HAP-1 (cell line): Measurements from ENCODE around the gene NUDT3.
"Not testable (repeated sequence)": the region's sequence is repeated elsewhere in the genome, so short reads cannot be mapped to it uniquely, and the experiment has no call there.

ENCODE experiments used
- DNase-seq, 2 experiments: peaks; one replicate each; pipeline ENCODE4 v3.0.0-alpha.2; 2016 to 2020; ENCODE audit warnings: low spot score in 2 of 2
- H3K27me3 ChIP-seq: fragments of 250-450 bp; sonication (Bioruptor Pico); 2 replicates; pipeline ENCODE4 v1.5.1; 2020; ENCODE audit warnings: low read depth, mild to moderate bottlenecking, moderate library complexity
- H3K36me3 ChIP-seq: fragments of 250-450 bp; sonication (Bioruptor Pico); replicated peaks from 2 replicates; pipeline ENCODE4 v1.5.1; 2020; ENCODE audit warnings: mild to moderate bottlenecking
- H3K4me1 ChIP-seq: fragments of 250-450 bp; sonication (Bioruptor Pico); 2 replicates; pipeline ENCODE4 v1.5.1; 2020; ENCODE audit warnings: mild to moderate bottlenecking
- H3K4me3 ChIP-seq: fragments of 250-450 bp; sonication (Bioruptor Pico); 2 replicates; pipeline ENCODE4 v1.5.1; 2020; ENCODE audit warnings: mild to moderate bottlenecking, moderate library complexity
- H3K9me3 ChIP-seq: fragments of 250-450 bp; sonication (Bioruptor Pico); 2 replicates; pipeline ENCODE4 v1.5.1; 2020; ENCODE audit warnings: mild to moderate bottlenecking, moderate library complexity
- in situ Hi-C: fragments of 300-500 bp; cut with MboI; formaldehyde crosslinking; loops from 3 replicates; pipeline ENCODE4 v1.14.3; 2020; ENCODE audit warnings: low sequenced_read_pairs, inconsistent platforms, mixed read lengths

NUDT3 gene

DNA sequence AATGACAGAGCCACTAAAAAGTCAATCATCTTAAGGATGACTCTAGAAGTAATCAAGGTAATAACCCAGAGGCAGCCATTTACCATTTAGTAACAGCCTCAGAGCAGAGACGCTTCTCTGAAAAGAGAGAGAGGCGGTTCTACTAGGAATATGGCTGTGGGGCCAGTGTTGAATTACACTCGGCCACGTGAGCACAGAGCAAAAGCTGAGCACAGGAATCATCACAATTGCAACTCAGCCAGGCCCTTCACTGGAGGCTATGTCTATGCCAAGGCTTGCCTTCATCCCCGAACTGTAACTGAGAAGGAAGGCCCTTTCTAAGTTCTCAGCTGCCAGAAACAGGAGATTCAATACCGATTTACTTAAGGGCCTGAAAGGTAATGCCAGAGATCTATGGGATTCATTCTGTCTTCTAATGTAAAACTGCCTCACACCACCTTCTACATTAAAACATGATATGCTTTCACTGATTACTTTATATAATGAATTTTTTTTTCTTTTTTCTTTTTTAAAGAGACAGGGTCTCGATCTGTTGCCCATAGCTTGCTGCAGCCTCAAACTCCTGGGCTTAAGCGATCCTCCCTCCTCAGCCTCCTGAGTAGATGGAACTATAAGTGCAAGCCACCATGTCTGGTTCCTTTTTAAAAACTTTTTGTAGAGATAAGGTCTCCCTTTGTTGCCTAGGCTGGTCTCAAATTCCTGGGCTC, 67.6 kb downstream of the NUDT3 start:
- Histone ChIP-seq H3K9me3 (no peaks in the 10 kb centered on the region), H3K36me3 (peaks cover 5% of the 10 kb centered on the region; the same call in 1 of the 2 replicates), H3K4me1 (no peaks in the 10 kb centered on the region), H3K4me3 (no peak overlapping the region), H3K27me3 (no peaks in the 10 kb centered on the region)
- in situ Hi-C loops: no loop called here
- DNase-seq: no peak

DNA sequence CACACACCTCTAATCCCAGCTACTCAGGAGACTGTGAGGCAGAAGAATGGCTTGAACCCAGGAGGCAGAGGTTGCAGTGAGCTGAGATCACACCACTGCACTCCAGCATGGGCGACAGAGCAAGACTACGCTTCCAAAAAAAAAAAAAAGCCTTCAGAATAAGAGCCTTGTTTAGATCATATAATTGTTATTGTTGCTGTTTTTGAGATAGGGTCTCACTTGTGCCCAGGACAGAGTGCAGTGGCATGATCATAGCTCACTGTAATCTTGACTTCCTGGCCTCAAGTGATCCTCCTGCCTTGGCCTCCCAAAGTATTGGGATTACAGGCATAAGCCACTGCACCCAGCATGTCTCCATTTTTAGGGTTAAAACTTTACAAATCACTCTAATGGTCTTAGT, 68.2 kb downstream of the NUDT3 start:
- DNase-seq, H3K27me3 ChIP-seq, H3K9me3 ChIP-seq, in situ Hi-C loops, H3K36me3 ChIP-seq, H3K4me1 ChIP-seq, H3K4me3 ChIP-seq: not testable (repeated sequence)

DNA sequence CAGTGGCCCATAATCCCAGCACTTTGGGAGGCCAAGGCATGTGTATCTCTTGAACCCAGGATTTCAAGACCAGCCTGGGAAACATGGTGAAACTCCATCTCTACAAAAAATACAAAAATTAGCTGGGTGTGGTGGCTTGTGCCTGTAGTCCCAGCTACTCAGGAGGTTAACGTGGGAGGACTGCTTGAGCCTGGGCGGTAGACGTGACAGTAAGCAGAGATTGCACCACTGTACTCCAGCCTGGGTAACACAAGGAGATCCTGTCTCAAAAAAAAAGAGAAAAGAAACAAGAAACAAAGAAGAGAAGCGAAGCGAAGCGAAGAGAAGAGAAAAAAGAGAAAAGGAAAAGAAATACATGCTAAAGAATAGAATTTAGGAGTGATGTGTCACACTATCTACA, 69.2 kb downstream of the NUDT3 start:
- no peak overlapping the region for H3K4me3 ChIP-seq
- no peaks in the 10 kb centered on the region for H3K9me3 ChIP-seq
- in situ Hi-C loops: no loop called here
- no peaks in the 10 kb centered on the region for H3K4me1 ChIP-seq
- no peaks in the 10 kb centered on the region for H3K27me3 ChIP-seq
- H3K36me3 ChIP-seq: peaks cover 5% of the 10 kb centered on the region; the same call in 1 of the 2 replicates
- no peak for DNase-seq

DNA sequence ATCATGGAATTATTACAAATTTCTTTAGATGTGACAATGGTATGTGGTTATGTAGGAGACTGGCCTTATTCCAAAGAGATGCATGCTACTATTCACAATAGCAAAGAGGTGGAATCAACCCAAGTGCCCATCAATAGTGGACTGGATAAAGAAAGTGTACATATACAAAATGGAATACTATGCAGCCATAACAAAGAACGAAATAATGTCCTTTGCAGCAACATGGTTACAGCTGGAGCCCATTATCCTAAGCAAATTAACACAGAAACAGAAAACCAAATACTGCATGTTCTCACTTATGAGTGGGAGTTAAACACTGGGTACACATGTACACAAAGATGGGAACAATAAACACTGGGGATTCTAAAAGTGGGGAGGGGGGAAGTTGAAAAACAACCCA, 69.7 kb downstream of the NUDT3 start:
- no peak overlapping the region for H3K4me3 ChIP-seq
- DNase-seq: no peak
- H3K36me3 ChIP-seq: peaks cover 5% of the 10 kb centered on the region; the same call in 1 of the 2 replicates
- no peaks in the 10 kb centered on the region for H3K4me1 ChIP-seq
- in situ Hi-C loops: no loop called here
- no peaks in the 10 kb centered on the region for H3K27me3 ChIP-seq
- H3K9me3 ChIP-seq: no peaks in the 10 kb centered on the region

GRCh38 chr6:34321821-34322220, 70.6 kb downstream of the NUDT3 start:
- H3K4me3 ChIP-seq: no peak overlapping the region
- H3K9me3 ChIP-seq: no peaks in the 10 kb centered on the region
- H3K36me3 ChIP-seq: peaks cover 5% of the 10 kb centered on the region; the same call in 1 of the 2 replicates
- DNase-seq: no peak
- no peaks in the 10 kb centered on the region for H3K27me3 ChIP-seq
- no peaks in the 10 kb centered on the region for H3K4me1 ChIP-seq
- in situ Hi-C loops: no loop called here

- no peak overlapping the region for H3K4me3 ChIP-seq
- no peaks in the 10 kb centered on the region for H3K9me3 ChIP-seq
- no peaks in the 10 kb centered on the region for H3K27me3 ChIP-seq
- in situ Hi-C loops: no loop called here
- peaks cover 5% of the 10 kb centered on the region; the same call in 1 of the 2 replicates for H3K36me3 ChIP-seq
- no peak for DNase-seq
- no peaks in the 10 kb centered on the region for H3K4me1 ChIP-seq
Observed at GRCh38 chr6:34319471-34319885, 73.0 kb downstream of the NUDT3 start.

DNA sequence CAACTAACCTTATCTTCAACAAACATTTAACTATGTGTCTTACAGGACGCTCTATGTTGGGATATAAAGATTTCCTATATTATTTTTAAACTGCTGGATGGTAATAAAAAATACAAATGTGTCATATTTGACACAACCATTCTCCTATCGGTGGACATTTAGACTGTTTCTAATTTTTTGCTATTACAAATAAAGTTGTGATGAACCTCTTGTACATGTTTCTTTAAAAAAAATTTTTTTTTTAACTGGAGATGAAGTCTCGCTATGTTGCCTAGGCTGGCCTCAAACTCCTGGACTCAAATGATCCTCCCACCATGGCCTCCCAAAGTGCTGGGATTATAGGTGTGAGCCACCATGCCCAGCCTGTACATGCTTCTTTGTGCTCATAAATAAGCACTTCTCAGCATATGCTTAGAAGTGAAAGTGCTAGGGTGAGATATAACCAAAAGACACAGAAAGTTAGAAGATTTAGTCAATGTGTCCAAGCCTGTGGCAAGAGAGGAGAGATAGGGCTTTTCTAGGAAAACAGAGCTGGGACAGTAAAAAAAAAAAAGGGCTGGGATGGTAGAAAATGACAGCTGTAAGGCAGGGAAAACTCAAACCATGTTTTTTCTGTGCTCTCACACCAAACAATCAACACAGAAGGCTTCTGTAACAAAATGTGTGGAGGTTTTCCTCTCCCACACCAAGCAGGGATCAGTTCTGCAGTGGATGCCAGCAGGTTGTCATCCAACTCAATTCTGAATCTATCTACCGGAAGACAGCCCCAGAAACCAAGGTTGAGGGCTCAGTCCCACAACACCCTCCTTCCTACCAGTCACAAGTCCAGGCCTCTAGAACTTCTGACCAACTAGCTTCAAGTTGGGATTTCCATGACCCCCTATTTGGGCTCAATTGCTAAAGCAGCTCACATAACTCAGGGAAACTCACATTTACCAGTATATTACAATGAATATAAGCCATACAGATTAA, 73.7 kb downstream of the NUDT3 start:
- Histone ChIP-seq H3K36me3 (peaks cover 5% of the 10 kb centered on the region; the same call in 1 of the 2 replicates), H3K4me3 (no peak overlapping the region), H3K27me3 (no peaks in the 10 kb centered on the region), H3K4me1 (no peaks in the 10 kb centered on the region), H3K9me3 (no peaks in the 10 kb centered on the region)
- no peak for DNase-seq
- in situ Hi-C loops: no loop called here

GRCh38 chr6:34317882-34318498, 74.5 kb downstream of the NUDT3 start:
- DNase-seq: no peak
- no peaks in the 10 kb centered on the region for H3K27me3 ChIP-seq
- peaks cover 2% of the 10 kb centered on the region; the same call in 1 of the 2 replicates for H3K4me1 ChIP-seq
- H3K9me3 ChIP-seq: no peaks in the 10 kb centered on the region
- peaks cover 5% of the 10 kb centered on the region; the same call in 1 of the 2 replicates for H3K36me3 ChIP-seq
- in situ Hi-C loops: no loop called here
- no peak overlapping the region for H3K4me3 ChIP-seq

DNA sequence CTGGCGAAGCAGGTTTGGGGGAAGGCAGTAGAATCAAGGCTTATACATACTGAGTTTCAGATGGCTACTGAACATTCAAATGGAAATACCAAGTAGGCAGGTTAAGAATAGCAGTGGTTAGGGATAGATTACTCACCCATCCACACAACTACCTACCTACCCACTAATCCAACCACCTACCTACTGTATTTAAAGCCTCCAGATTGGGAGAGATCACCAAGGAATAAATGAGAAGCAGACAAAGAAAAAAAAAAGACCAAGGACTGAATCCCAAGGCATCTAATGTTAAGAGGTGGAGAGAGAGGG, 75.3 kb downstream of the NUDT3 start:
- H3K4me1 ChIP-seq: peaks cover 9% of the 10 kb centered on the region
- in situ Hi-C loops: no loop called here
- DNase-seq: no peak
- H3K36me3 ChIP-seq: no peaks in the 10 kb centered on the region
- no peaks in the 10 kb centered on the region for H3K27me3 ChIP-seq
- H3K9me3 ChIP-seq: no peaks in the 10 kb centered on the region
- H3K4me3 ChIP-seq: no peak overlapping the region

- Histone ChIP-seq H3K36me3 (no peaks in the 10 kb centered on the region), H3K4me3 (no peak overlapping the region), H3K9me3 (no peaks in the 10 kb centered on the region), H3K4me1 (peaks cover 9% of the 10 kb centered on the region), H3K27me3 (no peaks in the 10 kb centered on the region)
- in situ Hi-C loops: no loop called here
- DNase-seq: no peak
Observed at GRCh38 chr6:34316431-34317171, 75.9 kb downstream of the NUDT3 start.

GRCh38 chr6:34315780-34316179, 76.7 kb downstream of the NUDT3 start:
- Histone ChIP-seq H3K9me3 (no peaks in the 10 kb centered on the region), H3K27me3 (no peaks in the 10 kb centered on the region), H3K36me3 (no peaks in the 10 kb centered on the region), H3K4me3 (no peak overlapping the region), H3K4me1 (peaks cover 9% of the 10 kb centered on the region)
- in situ Hi-C loops: no loop called here
- DNase-seq: no peak

DNA sequence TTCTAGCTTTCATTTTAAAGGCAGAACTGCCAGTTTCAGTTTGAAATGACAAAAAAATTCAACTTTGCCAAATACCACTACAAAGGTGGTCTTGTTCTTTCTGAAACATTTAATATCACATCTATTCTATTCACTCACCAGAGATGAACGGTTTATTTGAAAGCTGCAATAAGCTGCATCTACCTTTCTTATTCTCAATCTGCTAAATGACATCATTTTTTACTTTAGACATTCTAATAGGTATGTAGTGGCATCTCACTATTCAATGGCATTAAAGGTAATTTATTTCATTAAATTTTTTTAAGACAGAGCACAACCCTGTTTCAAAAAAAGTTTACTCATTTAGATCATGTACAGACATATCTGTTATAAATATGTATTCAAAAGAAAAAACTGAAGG, 77.2 kb downstream of the NUDT3 start:
- no peak overlapping the region for H3K4me3 ChIP-seq
- peaks cover 9% of the 10 kb centered on the region for H3K4me1 ChIP-seq
- H3K36me3 ChIP-seq: no peaks in the 10 kb centered on the region

DNA sequence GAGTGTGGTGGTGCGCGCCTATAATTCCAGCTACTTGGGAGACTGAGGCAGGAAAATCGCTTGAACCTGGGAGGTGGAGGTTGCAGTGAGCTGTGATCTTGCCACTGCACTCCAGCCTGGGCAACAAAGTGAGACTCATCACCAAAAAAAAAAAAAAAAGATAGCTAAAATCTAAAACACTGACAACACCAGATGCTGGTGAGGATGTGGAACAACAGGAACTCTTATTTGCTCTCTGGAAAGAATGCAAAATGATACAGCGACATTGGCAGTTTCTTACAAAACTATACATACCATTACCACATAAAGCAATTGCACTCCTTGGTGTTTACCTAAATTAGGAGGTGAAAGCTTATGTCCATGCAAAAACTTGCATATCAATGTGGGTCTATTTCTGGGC, 80.2 kb downstream of the NUDT3 start:
- no peak for DNase-seq
- H3K27me3 ChIP-seq: no peaks in the 10 kb centered on the region
- H3K4me3 ChIP-seq: no peak overlapping the region
- in situ Hi-C loops: no loop called here
- no peaks in the 10 kb centered on the region for H3K36me3 ChIP-seq
- H3K4me1 ChIP-seq: peaks cover 9% of the 10 kb centered on the region
- no peaks in the 10 kb centered on the region for H3K9me3 ChIP-seq

More for the DNA sequence above, 77.2 kb downstream of the NUDT3 start:
- in situ Hi-C loops: no loop called here
- Histone ChIP-seq H3K27me3 (no peaks in the 10 kb centered on the region), H3K9me3 (no peaks in the 10 kb centered on the region)
- DNase-seq: no peak
